ENCODE data around the gene TRPC3. TPM values are rescaled to one million over a fixed set of nuclear protein-coding genes. Genes with fewer than 3 reads are reported as not detected.

TRPC3 gene
- total RNA-seq, 1 donor, result 1.3 TPM

DNA sequence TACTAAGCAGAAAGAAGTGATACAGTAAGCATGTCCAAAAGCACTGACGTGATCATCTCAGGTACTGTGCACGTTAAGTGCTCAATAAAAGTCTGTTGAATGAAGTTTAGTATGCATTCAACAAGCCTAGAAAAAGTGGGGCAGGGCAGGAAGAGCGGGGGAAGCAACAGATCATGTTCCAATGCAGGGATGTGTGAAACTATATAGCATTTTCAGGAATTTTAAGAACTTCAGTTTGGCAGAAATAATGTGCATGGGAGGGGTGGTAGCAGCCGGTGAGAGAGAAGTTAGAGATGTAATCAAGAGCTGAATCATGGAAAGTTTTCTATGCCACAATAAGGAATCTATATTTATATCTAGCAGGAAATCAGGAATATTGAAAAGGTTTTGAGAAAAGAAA lies 109.0 kb downstream of the TRPC3 start:
- TF ChIP-seq CTCF (IDR thresholded peaks at IDR 0.05; ENCODE audit: insufficient read depth, low read depth, low read length), result no peak
- no peak overlapping the region for H3K4me3 ChIP-seq (ENCODE audit: low read depth, low read length)
- no peak for DNase-seq (ENCODE audit: low read depth)

- TF ChIP-seq CTCF (IDR thresholded peaks at IDR 0.05; ENCODE audit: insufficient read depth, low read depth, low read length), result no peak
- no peak for DNase-seq (ENCODE audit: low read depth)
- no peak overlapping the region for H3K4me3 ChIP-seq (ENCODE audit: low read depth, low read length)
Measured at GRCh38 chr4:121838136-121838535, 113.7 kb downstream of the TRPC3 start.

GRCh38 chr4:121829511-121829910 lies 122.3 kb downstream of the TRPC3 start:
- H3K4me3 ChIP-seq (ENCODE audit: low read depth, low read length), result no peak overlapping the region
- DNase-seq (ENCODE audit: low read depth), result no peak
- TF ChIP-seq CTCF (IDR thresholded peaks at IDR 0.05; ENCODE audit: insufficient read depth, low read depth, low read length), result no peak

Other genes with a start within 250 kb of the TRPC3 start
- gene SMIM43, start 186.9 kb downstream of the TRPC3 start, total RNA-seq, result 0.43 and 0.64 TPM in 2 replicates
- 27.1 and 34.5 TPM in 2 replicates for gene EXOSC9, start 150.7 kb downstream of the TRPC3 start, total RNA-seq
- 27.1 and 54.0 TPM in 2 replicates for gene CCNA2, start 128.2 kb downstream of the TRPC3 start, total RNA-seq
- gene BBS7, start 81.6 kb downstream of the TRPC3 start, total RNA-seq, result 23.2 and 29.4 TPM in 2 replicates
- gene BLTP1, start 200.3 kb upstream of the TRPC3 start, total RNA-seq, result 105 and 133 TPM in 2 replicates

Measured in fibroblast of villous mesenchyme (primary cell).